Astrocyte (in vitro differentiated cells and primary cell): ENCODE data around the gene CLCF1.

Experiments used
- EZH2 ChIP-seq: IDR thresholded peaks from 2 replicates; pipeline ENCODE4 v1.6.1; 2012; ENCODE audit warnings: mild to moderate bottlenecking, low read length, inconsistent platforms; ENCODE audit not compliant: insufficient read depth
- TF ChIP-seq, protein P1 (sequence below): IDR thresholded peaks from 2 replicates; pipeline ENCODE4 v1.5.1; 2011; ENCODE audit warnings: low read depth, mild to moderate bottlenecking, inconsistent platforms, low read length, moderate library complexity; ENCODE audit not compliant: insufficient read depth

DNA sequence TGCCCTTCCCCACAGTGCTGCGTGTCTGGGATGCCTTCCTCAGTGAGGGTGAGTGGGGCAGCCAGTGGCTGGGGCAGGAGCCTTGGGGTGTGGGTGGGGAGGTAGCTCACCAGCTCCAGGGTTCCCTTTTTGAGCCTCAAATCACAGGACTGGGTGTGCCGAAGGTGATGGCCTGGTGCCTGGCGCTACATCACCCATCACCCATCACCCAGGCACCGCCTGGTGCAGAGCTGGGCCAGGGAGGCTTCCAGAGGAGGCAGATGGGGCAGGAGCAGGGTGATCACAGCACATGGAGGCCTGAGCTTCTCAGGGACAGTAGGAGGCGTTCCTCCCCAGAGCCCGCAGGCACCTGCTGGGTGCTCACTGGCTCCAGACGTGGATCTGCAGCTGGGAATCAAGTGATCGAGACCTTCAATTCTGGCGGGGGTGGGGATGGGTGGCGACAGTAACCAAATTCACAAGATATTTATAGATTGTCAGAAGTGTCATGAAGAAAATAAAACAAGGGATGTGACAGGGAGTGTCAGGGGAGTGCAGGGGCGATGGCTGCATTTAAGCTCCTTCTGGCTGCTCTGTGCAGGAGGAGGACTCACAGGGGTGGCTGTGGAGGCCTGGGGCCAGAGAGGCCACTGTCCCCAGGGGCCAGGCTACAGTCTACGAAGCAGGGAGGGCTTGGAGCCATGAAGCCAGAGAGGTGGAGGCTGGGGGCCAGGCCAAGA lies 33.7 kb upstream of the CLCF1 start:
- TF ChIP-seq, protein P1, sequence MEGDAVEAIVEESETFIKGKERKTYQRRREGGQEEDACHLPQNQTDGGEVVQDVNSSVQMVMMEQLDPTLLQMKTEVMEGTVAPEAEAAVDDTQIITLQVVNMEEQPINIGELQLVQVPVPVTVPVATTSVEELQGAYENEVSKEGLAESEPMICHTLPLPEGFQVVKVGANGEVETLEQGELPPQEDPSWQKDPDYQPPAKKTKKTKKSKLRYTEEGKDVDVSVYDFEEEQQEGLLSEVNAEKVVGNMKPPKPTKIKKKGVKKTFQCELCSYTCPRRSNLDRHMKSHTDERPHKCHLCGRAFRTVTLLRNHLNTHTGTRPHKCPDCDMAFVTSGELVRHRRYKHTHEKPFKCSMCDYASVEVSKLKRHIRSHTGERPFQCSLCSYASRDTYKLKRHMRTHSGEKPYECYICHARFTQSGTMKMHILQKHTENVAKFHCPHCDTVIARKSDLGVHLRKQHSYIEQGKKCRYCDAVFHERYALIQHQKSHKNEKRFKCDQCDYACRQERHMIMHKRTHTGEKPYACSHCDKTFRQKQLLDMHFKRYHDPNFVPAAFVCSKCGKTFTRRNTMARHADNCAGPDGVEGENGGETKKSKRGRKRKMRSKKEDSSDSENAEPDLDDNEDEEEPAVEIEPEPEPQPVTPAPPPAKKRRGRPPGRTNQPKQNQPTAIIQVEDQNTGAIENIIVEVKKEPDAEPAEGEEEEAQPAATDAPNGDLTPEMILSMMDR = no peak
- TF ChIP-seq EZH2 = no peak
